MM.1S (cell line): Measurements from ENCODE around the gene DNAJC17.
A peak's percentile ranks its signal among the peaks of the same experiment; 100 is the strongest.

Source experiments
- DNase-seq: peaks from one replicate; pipeline ENCODE4 v3.0.0-alpha.2; 2015
- H2AFZ ChIP-seq: fragments of 300-600 bp; sonication (generic); 2 replicates; pipeline ENCODE4 v1.6.0; 2016; ENCODE audit warnings: antibody characterized with exemption, low read length
- H3F3A ChIP-seq: fragments of 300-600 bp; sonication (generic); 2 replicates; pipeline ENCODE4 v1.6.1; 2016; ENCODE audit warnings: mild to moderate bottlenecking, antibody characterized with exemption, low read length, moderate library complexity, mixed read lengths; ENCODE audit not compliant: insufficient read depth
- H3K27ac ChIP-seq: fragments of 300-600 bp; sonication (generic); 2 replicates; pipeline ENCODE4 v1.5.1; 2016; ENCODE audit warnings: mild to moderate bottlenecking, low read length
- H3K27me3 ChIP-seq: fragments of 300-600 bp; sonication (generic); replicated peaks from 2 replicates; pipeline ENCODE4 v1.6.0; 2016; ENCODE audit warnings: low read length; ENCODE audit not compliant: insufficient read depth
- H3K36me3 ChIP-seq: fragments of 300-600 bp; sonication (generic); replicated peaks from 2 replicates; pipeline ENCODE4 v1.6.1; 2016; ENCODE audit warnings: mild to moderate bottlenecking, low read length, mixed read lengths; ENCODE audit not compliant: insufficient read depth
- H3K4me1 ChIP-seq: fragments of 300-600 bp; sonication (generic); 2 replicates; pipeline ENCODE4 v1.6.1; 2016; ENCODE audit warnings: low read length, mixed read lengths
- H3K4me2 ChIP-seq: fragments of 300-600 bp; sonication (generic); 2 replicates; pipeline ENCODE4 v1.6.0; 2016; ENCODE audit warnings: low read depth, low read length
- H3K4me3 ChIP-seq: fragments of 300-600 bp; sonication (generic); 2 replicates; pipeline ENCODE4 v1.5.1; 2016; ENCODE audit warnings: low read length, mixed read lengths
- H3K79me2 ChIP-seq: fragments of 300-600 bp; sonication (generic); 2 replicates; pipeline ENCODE4 v1.6.1; 2016; ENCODE audit warnings: mixed run types, low read length, mixed read lengths
- H3K9ac ChIP-seq: fragments of 300-600 bp; sonication (generic); 2 replicates; pipeline ENCODE4 v1.6.1; 2016; ENCODE audit warnings: low read length, mixed read lengths
- H3K9me2 ChIP-seq: fragments of 300-600 bp; sonication (generic); replicated peaks from 2 replicates; pipeline ENCODE4 v1.6.1; 2016; ENCODE audit warnings: mild to moderate bottlenecking, low read length, mixed read lengths; ENCODE audit not compliant: insufficient read depth
- H3K9me3 ChIP-seq: fragments of 300-600 bp; sonication (generic); replicated peaks from 2 replicates; pipeline ENCODE4 v1.6.1; 2016; ENCODE audit warnings: mild to moderate bottlenecking, low read length, mixed read lengths; ENCODE audit not compliant: insufficient read depth
- H4K20me1 ChIP-seq: fragments of 300-600 bp; sonication (generic); 2 replicates; pipeline ENCODE4 v1.6.1; 2016; ENCODE audit warnings: mild to moderate bottlenecking, low read length, moderate library complexity, mixed read lengths; ENCODE audit not compliant: insufficient read depth
- CTCF ChIP-seq: fragments of 300-600 bp; sonication (generic); IDR thresholded peaks from 2 replicates; pipeline ENCODE4 v1.5.1; 2016; ENCODE audit warnings: antibody characterized with exemption, low read length, mixed read lengths
- EZH2 ChIP-seq: fragments of 300-600 bp; sonication (generic); optimal IDR thresholded peaks from 2 replicates; pipeline ENCODE3; 2017; ENCODE audit warnings: low read depth, mild to moderate bottlenecking, antibody characterized with exemption, low read length, mixed read lengths
- EZH2phosphoT487 ChIP-seq: fragments of 300-600 bp; sonication (generic); IDR thresholded peaks from 2 replicates; pipeline ENCODE4 v1.6.1; 2018; ENCODE audit warnings: antibody characterized with exemption, low read length

Gene DNAJC17

GRCh38 chr15:40843261-40843884, 36.1 kb upstream of the DNAJC17 start:
- Histone ChIP-seq H3K4me3 (peak overlapping the region; percentile 77), H3K9me3 (no peaks in the 10 kb centered on the region), H3K4me2 (peak overlapping the region; percentile 75; the same call in 1 of the 2 replicates), H3K36me3 (no peaks in the 10 kb centered on the region), H4K20me1 (no peaks in the 10 kb centered on the region), H3F3A (peaks cover 6% of the 10 kb centered on the region; the same call in 1 of the 2 replicates), H3K27me3 (no peaks in the 10 kb centered on the region), H3K79me2 (peaks cover 39% of the 10 kb centered on the region), H3K4me1 (peaks cover 25% of the 10 kb centered on the region), H3K9ac (peak overlapping the region; percentile 28; the same call in 1 of the 2 replicates), H3K9me2 (no peaks in the 10 kb centered on the region), H3K27ac (no peak overlapping the region), H2AFZ (peak overlapping the region; percentile 94)
- DNase-seq: no peak
- TF ChIP-seq CTCF (no peak), EZH2phosphoT487 (no peak), EZH2 (no peak)

GRCh38 chr15:40841741-40842140, 34.5 kb upstream of the DNAJC17 start:
- Histone ChIP-seq H3K9me2 (no peaks in the 10 kb centered on the region), H3K9ac (no peak overlapping the region), H3K27ac (no peak overlapping the region), H3K4me2 (no peak overlapping the region), H3K9me3 (no peaks in the 10 kb centered on the region), H4K20me1 (no peaks in the 10 kb centered on the region), H3K27me3 (no peaks in the 10 kb centered on the region), H3K4me3 (no peak overlapping the region), H3K36me3 (no peaks in the 10 kb centered on the region), H3K79me2 (peaks cover 23% of the 10 kb centered on the region), H2AFZ (no peak overlapping the region), H3K4me1 (peaks cover 15% of the 10 kb centered on the region), H3F3A (peaks cover 6% of the 10 kb centered on the region; the same call in 1 of the 2 replicates)
- TF ChIP-seq EZH2phosphoT487 (no peak), EZH2 (no peak), CTCF (no peak)
- DNase-seq: no peak

DNA sequence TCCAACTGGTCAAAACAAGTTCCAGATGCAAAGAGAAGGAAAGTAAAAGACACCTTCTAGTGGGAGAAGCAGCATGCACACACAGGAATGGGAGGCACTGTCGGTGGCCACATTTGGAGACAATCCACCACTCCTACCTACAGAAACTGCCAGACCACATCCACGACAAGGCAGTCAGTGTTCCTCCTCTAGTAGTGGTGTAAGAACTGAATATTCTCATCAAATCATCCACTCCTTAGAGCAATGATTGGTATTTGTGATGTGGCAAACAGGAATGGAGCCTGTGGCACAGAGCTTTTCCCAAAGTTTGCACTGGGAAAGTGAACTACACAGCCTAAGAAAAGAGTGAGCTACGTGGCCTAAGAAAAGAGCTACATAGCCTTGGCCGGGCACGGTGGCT, 31.5 kb upstream of the DNAJC17 start:
- TF ChIP-seq CTCF (no peak), EZH2 (no peak), EZH2phosphoT487 (no peak)
- Histone ChIP-seq H3K4me1 (no peaks in the 10 kb centered on the region), H2AFZ (no peak overlapping the region), H3F3A (no peaks in the 10 kb centered on the region), H3K27me3 (no peaks in the 10 kb centered on the region), H3K36me3 (no peaks in the 10 kb centered on the region), H3K4me3 (no peak overlapping the region), H3K4me2 (no peak overlapping the region), H3K9ac (no peak overlapping the region), H4K20me1 (no peaks in the 10 kb centered on the region), H3K9me3 (no peaks in the 10 kb centered on the region), H3K27ac (no peak overlapping the region), H3K79me2 (no peaks in the 10 kb centered on the region), H3K9me2 (no peaks in the 10 kb centered on the region)
- DNase-seq: no peak
